Spleen (tissue), 11 donors: ENCODE data around the gene PTPN7. TPM values are rescaled to one million over a fixed set of nuclear protein-coding genes. Genes with fewer than 3 reads are reported as not detected.

Experiments
- DNase-seq: peaks from one replicate; pipeline ENCODE4 v3.0.0-alpha.2; 2020
- H3K27ac ChIP-seq, 8 donors: fragments of 200-600 bp; sonication (generic) in 7 of 8; 1 replicate in 4 of 8; 2 replicates in 4 of 8; pipeline versions ENCODE4 v1.5.0 to v1.8.0; 2016 to 2021; ENCODE audit warnings: inconsistent platforms in 4 of 8, mild to moderate bottlenecking in 4 of 8, moderate library complexity in 1 of 8
- H3K27me3 ChIP-seq, 7 donors: fragments of 200-600 bp; sonication (generic) in 6 of 7; replicated peaks in 1 of 7; 1 replicate in 4 of 7; 2 replicates in 3 of 7; pipeline versions ENCODE4 v1.5.0 to v1.8.0; 2016 to 2021; ENCODE audit warnings: inconsistent platforms in 3 of 7, mild to moderate bottlenecking in 1 of 7
- H3K36me3 ChIP-seq, 6 donors: fragments of 200-600 bp; sonication (generic) in 5 of 6; 1 replicate in 4 of 6; 2 replicates in 2 of 6; pipeline versions ENCODE4 v1.5.0 to v1.8.0; 2016 to 2021; ENCODE audit warnings: inconsistent platforms in 2 of 6
- H3K4me1 ChIP-seq, 6 donors: fragments of 200-600 bp; sonication (generic) in 5 of 6; 1 replicate in 3 of 6; 2 replicates in 3 of 6; pipeline versions ENCODE4 v1.5.0 to v1.8.0; 2016 to 2021; ENCODE audit warnings: inconsistent platforms in 3 of 6
- H3K4me3 ChIP-seq, 8 donors: fragments of 200-600 bp; sonication (generic) in 7 of 8; 1 replicate in 4 of 8; 2 replicates in 4 of 8; pipeline versions ENCODE4 v1.5.0 to v1.8.0; 2016 to 2021; ENCODE audit warnings: inconsistent platforms in 4 of 8, mild to moderate bottlenecking in 4 of 8, moderate library complexity in 2 of 8
- H3K9me3 ChIP-seq, 8 donors: fragments of 200-600 bp; sonication (generic) in 7 of 8; 1 replicate in 4 of 8; 2 replicates in 4 of 8; pipeline versions ENCODE4 v1.5.0 to v1.8.0; 2016 to 2021; ENCODE audit warnings: inconsistent platforms in 4 of 8
- POLR2A ChIP-seq, 3 donors: fragments of 450-650 bp; IDR thresholded peaks; one replicate each; pipeline ENCODE4 v1.5.1; 2017; ENCODE audit warnings: antibody characterized with exemption in 3 of 3, mild to moderate bottlenecking in 1 of 3
- POLR2AphosphoS5 ChIP-seq, 3 donors: sonication (generic); formaldehyde crosslinking; IDR thresholded peaks; one replicate each; pipeline ENCODE4 v1.5.1; 2017; ENCODE audit warnings: antibody characterized with exemption in 3 of 3
- WGBS, 5 donors: extraction: QIAGEN DNeasy Blood & Tissue Kit in 3 of 5; methylation state at CpG; one replicate each; pipeline versions ENCODE4 v1.1.5 to v1.1.7; 2013 to 2018; 5-methylcytosine and 5-hydroxymethylcytosine counted together
- intact Hi-C: fragments of 100-400 bp; cut with DNase I; formaldehyde crosslinking; loops from one replicate; pipeline ENCODE4 v1.15.0; 2023; ENCODE audit warnings: low total_unique reads
- polyA plus RNA-seq, 3 donors: library from polyadenylated mRNA; stranded (reverse); fragments of 200-250 nt; gene quantifications; one replicate each; pipeline ENCODE4 v1.2.1, GENCODE V29; 2013
- total RNA-seq, 7 donors: library from RNA; depleted of rRNA in 3 of 7; stranded (reverse); fragments of >200 nt in 3 of 7; fragmentation: NEBNext Ultra II Directional in 4 of 7; extraction: Animal tissue kit (Norgen Biotek cat#: 25700) in 4 of 7; gene quantifications; one replicate each; pipeline versions ENCODE4 v1.1.0 to v1.2.1, GENCODE V29; 2016 to 2021
- TF ChIP-seq, protein P1 (sequence below), 11 experiments: fragments of 200-600 bp in 7 of 11; fragments of 450-650 bp in 4 of 11; sonication (generic) in 4 of 11; IDR thresholded peaks in 8 of 11; conservative IDR thresholded peaks in 3 of 11; 1 replicate in 7 of 11; 2 replicates in 4 of 11; pipeline versions ENCODE4 v1.4.0 to v1.8.0; 2016 to 2021; ENCODE audit warnings: antibody characterized with exemption in 11 of 11, inconsistent platforms in 4 of 11, mild to moderate bottlenecking in 1 of 11
- donor health status: healthy with polysubstance abuse.
- donor health status: DM: no; HTN: no; CAD: no; lungs with moderate emphysema.
- donor health status: DM: no; HTN: no; CAD: no.
- donor health status: Bipolar disorder and iron deficiency.
- donor health status: healthy.
- donor health status: DM: no; HTN: no; CAD: no.
- donor health status: DM: yes; HTN: yes; CAD: no.

The PTPN7 gene
- total and polyA plus RNA-seq, 10 donors: 27.8 to 49.0 (median 40.3) TPM

DNA sequence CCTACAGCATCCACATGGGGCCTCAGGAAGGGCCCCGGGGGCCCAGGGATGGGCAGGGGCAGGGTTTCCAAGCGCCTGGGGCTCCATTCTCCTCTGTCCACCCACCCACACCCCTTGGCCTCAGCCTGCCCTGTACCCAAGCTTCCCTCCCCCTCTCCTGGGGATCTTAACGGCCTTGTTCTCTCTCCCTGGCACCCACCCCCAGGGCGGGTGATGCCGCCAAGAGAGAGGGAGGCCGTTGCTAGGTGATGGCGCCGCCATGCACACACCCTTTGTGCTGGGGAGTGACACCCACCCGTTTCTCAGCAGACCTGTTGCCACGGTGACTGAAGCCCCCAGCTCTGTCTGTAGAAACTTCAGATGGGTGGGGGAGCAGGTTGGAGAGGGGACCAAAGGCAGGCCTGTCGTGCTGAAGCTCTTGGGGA is 30.1 kb downstream of the PTPN7 start:
- H3K27me3 ChIP-seq: peaks cover 0 to 9% (median 0%) of the 10 kb centered on the region in 7 donors
- TF ChIP-seq POLR2AphosphoS5 (IDR thresholded peaks at IDR 0.05) (peak; percentile 13 to 66 (median 41)), POLR2A (IDR thresholded peaks at IDR 0.05) (no peak)
- TF ChIP-seq, protein P1, sequence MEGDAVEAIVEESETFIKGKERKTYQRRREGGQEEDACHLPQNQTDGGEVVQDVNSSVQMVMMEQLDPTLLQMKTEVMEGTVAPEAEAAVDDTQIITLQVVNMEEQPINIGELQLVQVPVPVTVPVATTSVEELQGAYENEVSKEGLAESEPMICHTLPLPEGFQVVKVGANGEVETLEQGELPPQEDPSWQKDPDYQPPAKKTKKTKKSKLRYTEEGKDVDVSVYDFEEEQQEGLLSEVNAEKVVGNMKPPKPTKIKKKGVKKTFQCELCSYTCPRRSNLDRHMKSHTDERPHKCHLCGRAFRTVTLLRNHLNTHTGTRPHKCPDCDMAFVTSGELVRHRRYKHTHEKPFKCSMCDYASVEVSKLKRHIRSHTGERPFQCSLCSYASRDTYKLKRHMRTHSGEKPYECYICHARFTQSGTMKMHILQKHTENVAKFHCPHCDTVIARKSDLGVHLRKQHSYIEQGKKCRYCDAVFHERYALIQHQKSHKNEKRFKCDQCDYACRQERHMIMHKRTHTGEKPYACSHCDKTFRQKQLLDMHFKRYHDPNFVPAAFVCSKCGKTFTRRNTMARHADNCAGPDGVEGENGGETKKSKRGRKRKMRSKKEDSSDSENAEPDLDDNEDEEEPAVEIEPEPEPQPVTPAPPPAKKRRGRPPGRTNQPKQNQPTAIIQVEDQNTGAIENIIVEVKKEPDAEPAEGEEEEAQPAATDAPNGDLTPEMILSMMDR (IDR thresholded peaks at IDR 0.05 in 8 of 11, conservative IDR thresholded peaks at IDR 0.05 in 3 of 11): no peak
- WGBS, 5 donors: 54 to 68% (median 56%) methylated on average over 10 to 11 of the region's 11 CpGs
- H3K4me1 ChIP-seq: peaks cover 0 to 53% (median 21%) of the 10 kb centered on the region in 6 donors
- intact Hi-C loops: no loop called here
- H3K36me3 ChIP-seq: peaks cover 5 to 39% (median 35%) of the 10 kb centered on the region in 6 donors
- H3K4me3 ChIP-seq: no peak overlapping the region
- H3K27ac ChIP-seq: peak overlapping the region in 3 of 8 donors; percentile 14 to 16 (median 14)
- no peak for DNase-seq
- no peaks in the 10 kb centered on the region for H3K9me3 ChIP-seq

DNA sequence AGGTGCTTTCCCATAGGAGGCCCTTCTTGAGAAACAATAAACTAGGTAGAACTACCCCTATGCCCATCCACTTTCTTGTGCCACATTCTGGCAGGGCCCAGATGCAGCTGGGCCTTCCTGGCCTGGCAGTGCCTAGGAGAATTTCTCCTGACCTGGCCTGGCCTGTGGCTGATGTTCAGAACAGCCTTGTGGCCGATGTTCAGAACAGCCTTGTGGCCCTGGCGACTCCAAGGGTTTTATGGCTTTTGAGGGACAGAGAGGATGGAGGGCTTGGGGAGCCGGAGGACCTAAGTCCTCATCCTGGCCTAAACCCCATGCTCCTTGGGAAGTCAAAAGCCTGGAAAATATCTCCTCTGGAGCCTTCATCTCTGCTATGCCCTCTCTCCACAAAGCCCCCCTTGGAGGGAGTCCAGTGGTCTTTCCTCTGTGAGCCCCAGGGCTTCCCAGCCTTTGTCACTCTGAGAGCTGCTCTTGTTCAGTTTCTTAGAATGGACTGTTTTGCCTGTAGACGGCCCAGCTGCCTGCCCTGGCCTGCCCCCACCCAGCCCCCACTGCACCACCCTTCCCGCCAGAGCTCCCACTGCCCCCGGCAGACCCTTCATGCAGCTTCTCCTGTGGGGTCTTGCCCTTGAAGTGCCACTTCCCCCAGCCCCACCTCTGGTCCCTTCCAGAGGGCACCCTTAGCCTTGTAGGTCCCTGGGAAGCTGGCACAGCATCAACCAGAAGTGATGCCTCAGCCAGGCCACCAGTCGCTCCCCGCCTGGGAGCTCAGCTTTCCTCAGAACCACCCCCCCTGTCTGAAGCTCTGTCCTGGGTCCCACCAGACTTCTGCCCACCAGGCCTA is 30.7 kb downstream of the PTPN7 start:
- Histone ChIP-seq H3K4me1 (peaks cover 0 to 47% (median 19%) of the 10 kb centered on the region in 6 donors), H3K27ac (no peak overlapping the region), H3K36me3 (peaks cover 4 to 33% (median 28%) of the 10 kb centered on the region in 6 donors), H3K4me3 (no peak overlapping the region), H3K9me3 (no peaks in the 10 kb centered on the region), H3K27me3 (peaks cover 0 to 9% (median 0%) of the 10 kb centered on the region in 7 donors)
- DNase-seq: no peak
- WGBS, 5 donors: 69 to 84% (median 82%) methylated on average over 5 to 8 of the region's 8 CpGs
- intact Hi-C loops: no loop called here
- no peak for TF ChIP-seq POLR2A (IDR thresholded peaks at IDR 0.05)

DNA sequence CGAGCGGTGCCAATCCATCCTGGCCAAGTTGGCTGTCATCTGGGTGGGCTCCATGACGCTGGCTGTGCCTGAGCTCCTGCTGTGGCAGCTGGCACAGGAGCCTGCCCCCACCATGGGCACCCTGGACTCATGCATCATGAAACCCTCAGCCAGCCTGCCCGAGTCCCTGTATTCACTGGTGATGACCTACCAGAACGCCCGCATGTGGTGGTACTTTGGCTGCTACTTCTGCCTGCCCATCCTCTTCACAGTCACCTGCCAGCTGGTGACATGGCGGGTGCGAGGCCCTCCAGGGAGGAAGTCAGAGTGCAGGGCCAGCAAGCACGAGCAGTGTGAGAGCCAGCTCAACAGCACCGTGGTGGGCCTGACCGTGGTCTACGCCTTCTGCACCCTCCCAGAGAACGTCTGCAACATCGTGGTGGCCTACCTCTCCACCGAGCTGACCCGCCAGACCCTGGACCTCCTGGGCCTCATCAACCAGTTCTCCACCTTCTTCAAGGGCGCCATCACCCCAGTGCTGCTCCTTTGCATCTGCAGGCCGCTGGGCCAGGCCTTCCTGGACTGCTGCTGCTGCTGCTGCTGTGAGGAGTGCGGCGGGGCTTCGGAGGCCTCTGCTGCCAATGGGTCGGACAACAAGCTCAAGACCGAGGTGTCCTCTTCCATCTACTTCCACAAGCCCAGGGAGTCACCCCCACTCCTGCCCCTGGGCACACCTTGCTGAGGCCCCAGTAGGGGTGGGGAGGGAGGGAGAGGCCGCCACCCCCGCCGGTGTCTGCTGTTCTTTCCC is 32.4 kb downstream of the PTPN7 start:
- H3K36me3 ChIP-seq: peaks cover 0 to 16% (median 12%) of the 10 kb centered on the region in 6 donors
- DNase-seq: no peak
- H3K4me1 ChIP-seq: peaks cover 0 to 30% (median 13%) of the 10 kb centered on the region in 6 donors
- no peak overlapping the region for H3K27ac ChIP-seq
- H3K4me3 ChIP-seq: no peak overlapping the region
- peaks cover 0 to 17% (median 0%) of the 10 kb centered on the region in 7 donors for H3K27me3 ChIP-seq
- intact Hi-C loops: no loop called here
- peak in 1 of 3 donors; percentile 29 for TF ChIP-seq POLR2AphosphoS5 (IDR thresholded peaks at IDR 0.05)
- TF ChIP-seq POLR2A (IDR thresholded peaks at IDR 0.05): no peak
- WGBS, 5 donors: 88 to 97% (median 94%) methylated on average over 15 to 26 of the region's 26 CpGs
- H3K9me3 ChIP-seq: no peaks in the 10 kb centered on the region

DNA sequence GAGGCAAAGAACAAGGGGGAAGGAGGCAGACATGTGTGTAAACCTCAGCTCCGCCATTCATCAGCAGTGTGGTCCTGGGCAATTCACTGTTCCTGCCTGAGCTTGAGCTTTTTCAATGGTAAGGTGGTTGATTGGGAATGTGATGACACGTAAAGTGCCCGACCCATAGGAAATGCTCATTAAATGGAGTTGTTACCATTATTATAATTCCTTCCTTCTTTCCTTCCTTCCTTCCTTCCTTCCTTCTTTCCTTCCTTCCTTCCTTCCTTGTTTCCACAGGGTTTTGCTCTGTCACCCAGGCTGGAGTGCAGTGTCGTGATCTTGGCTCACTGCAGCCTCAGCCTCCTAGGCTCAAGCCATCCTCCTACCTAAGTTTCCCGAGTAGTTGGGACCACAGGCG is 33.3 kb downstream of the PTPN7 start:
- TF ChIP-seq, protein P1 (IDR thresholded peaks at IDR 0.05 in 8 of 11, conservative IDR thresholded peaks at IDR 0.05 in 3 of 11): no peak
- no peak for TF ChIP-seq POLR2AphosphoS5 (IDR thresholded peaks at IDR 0.05)
- no peak for TF ChIP-seq POLR2A (IDR thresholded peaks at IDR 0.05)
- Histone ChIP-seq H3K4me3 (no peak overlapping the region), H3K4me1 (peaks cover 0 to 22% (median 7%) of the 10 kb centered on the region in 6 donors), H3K27me3 (peaks cover 0 to 24% (median 0%) of the 10 kb centered on the region in 7 donors), H3K36me3 (peaks cover 0 to 7% (median 2%) of the 10 kb centered on the region in 6 donors), H3K9me3 (no peaks in the 10 kb centered on the region), H3K27ac (no peak overlapping the region)
- no peak for DNase-seq
- WGBS, 5 donors: 71 to 92% (median 85%) methylated on average over 6 of the region's 6 CpGs
- intact Hi-C loops: no loop called here
